K562 (cell line): ENCODE measurements around the gene BIRC5. TPM values are rescaled to one million over a fixed set of nuclear protein-coding genes. Genes with fewer than 3 reads are reported as not detected.

ENCODE experiments used
- BDP1 ChIP-seq: IDR thresholded peaks from 3 replicates; pipeline ENCODE4 v1.6.1; 2011; ENCODE audit not compliant: insufficient read length, insufficient read depth
- BHLHE40 ChIP-seq: IDR thresholded peaks from 2 replicates; pipeline ENCODE4 v1.6.1; 2011; ENCODE audit warnings: low read length, improper control_type of control experiment
- CXXC5 ChIP-seq: fragments of 250-450 bp; sonication (Bioruptor Pico); IDR thresholded peaks from 2 replicates; pipeline ENCODE4 v1.8.0; 2022; ENCODE audit warnings: inconsistent platforms, mild to moderate bottlenecking, moderate library complexity
- ELK3 ChIP-seq: fragments of 450-650 bp; formaldehyde crosslinking; IDR thresholded peaks from 2 replicates; pipeline ENCODE4 v1.4.0; 2020; ENCODE audit warnings: mild to moderate bottlenecking
- HOMEZ ChIP-seq: fragments of 250-450 bp; sonication (Bioruptor Pico); IDR thresholded peaks from 2 replicates; pipeline ENCODE4 v1.4.0; 2020; ENCODE audit warnings: mild to moderate bottlenecking, moderate library complexity
- MTA3 ChIP-seq: fragments of 450-650 bp; formaldehyde crosslinking; IDR thresholded peaks from 2 replicates; pipeline ENCODE4 v1.6.1; 2017; ENCODE audit warnings: mild to moderate bottlenecking, borderline replicate concordance
- NFYB ChIP-seq: IDR thresholded peaks from 2 replicates; pipeline ENCODE4 v1.6.1; 2011; ENCODE audit warnings: mild to moderate bottlenecking, moderate library complexity; ENCODE audit not compliant: insufficient read length; ENCODE audit errors: extremely low read depth
- SMARCA5 ChIP-seq: fragments of 450-650 bp; IDR thresholded peaks from 2 replicates; pipeline ENCODE4 v1.6.1; 2016
- SRSF9 ChIP-seq: fragments of 200-400 bp; formaldehyde crosslinking; IDR thresholded peaks from 2 replicates; pipeline ENCODE4 v1.6.1; 2017; ENCODE audit warnings: low read depth, low read length, borderline replicate concordance
- TAF7 ChIP-seq: fragments of 450-650 bp; IDR thresholded peaks from 2 replicates; pipeline ENCODE4 v1.6.1; 2016; ENCODE audit warnings: missing genetic modification characterization, missing compliant biosample characterization
- TFAM ChIP-seq: fragments of 250-450 bp; sonication (Bioruptor Pico); conservative IDR thresholded peaks from 2 replicates; pipeline ENCODE4 v1.5.0; 2021; ENCODE audit warnings: mild to moderate bottlenecking, moderate library complexity
- TSHZ1 ChIP-seq: fragments of 250-450 bp; sonication (Bioruptor Pico); IDR thresholded peaks from 2 replicates; pipeline ENCODE4 v1.4.0; 2020; ENCODE audit warnings: mild to moderate bottlenecking, moderate library complexity
- YY1 ChIP-seq, 3 experiments: IDR thresholded peaks; 2 replicates each; pipeline ENCODE4 v1.6.1; 2011; ENCODE audit warnings: low read length in 2 of 3, mild to moderate bottlenecking in 2 of 3, moderate library complexity in 2 of 3, borderline replicate concordance in 1 of 3, control low read depth in 1 of 3, low read depth in 1 of 3; ENCODE audit not compliant: insufficient read depth in 3 of 3, insufficient replicate concordance in 2 of 3, control insufficient read depth in 1 of 3, insufficient read length in 1 of 3; ENCODE audit errors: extremely low read depth in 1 of 3
- ZBTB5 ChIP-seq: fragments of 450-650 bp; IDR thresholded peaks from 2 replicates; pipeline ENCODE4 v1.6.1; 2017; ENCODE audit warnings: antibody characterized with exemption
- ZFP30 ChIP-seq: fragments of 250-450 bp; sonication (Bioruptor Pico); IDR thresholded peaks from 2 replicates; pipeline ENCODE4 v1.8.0; 2022; ENCODE audit warnings: moderate library complexity, mild to moderate bottlenecking, inconsistent platforms, borderline replicate concordance
- ZNF551 ChIP-seq: fragments of 250-450 bp; sonication (Bioruptor Pico); IDR thresholded peaks from 2 replicates; pipeline ENCODE4 v1.5.0; 2021; ENCODE audit warnings: mild to moderate bottlenecking, moderate library complexity
- ZSCAN32 ChIP-seq: fragments of 450-650 bp; formaldehyde crosslinking; IDR thresholded peaks from 2 replicates; pipeline ENCODE4 v1.4.0; 2020; ENCODE audit warnings: mild to moderate bottlenecking, moderate library complexity
- polyA plus RNA-seq, 8 experiments: library from polyadenylated mRNA; depleted of rRNA in 4 of 8; stranded (reverse) in 5 of 8; unstranded in 3 of 8; fragments of >200 nt; fragmentation: Nextera tagmentation in 2 of 8; fragmentation: Illumina TruSeq in 1 of 8; extraction: Ambion mirVana in 2 of 8; extraction: Trizol in 1 of 8; gene quantifications; 2 replicates each; pipeline versions ENCODE4 v1.2.1 to v1.2.3, GENCODE V29; 2011 to 2014; ENCODE audit warnings: inconsistent platforms in 1 of 8, missing spikeins in 1 of 8
- total RNA-seq, 7 experiments: library from RNA; depleted of rRNA in 6 of 7; stranded (reverse); fragments of >200 nt in 6 of 7; fragmentation: Illumina TruSeq in 2 of 7; extraction: Trizol in 2 of 7; gene quantifications; 2 replicates each; pipeline versions ENCODE4 v1.2.1 to v1.2.3, GENCODE V29; 2011 to 2021; ENCODE audit warnings: low replicate concordance in 1 of 7

BIRC5 gene
- total and polyA plus RNA-seq, 9 of the 15 experiments (the other 6 are each of a cell fraction or from before 2014, with no cell fraction given) = 64.4 to 140 (median 101) TPM

- no peak for TF ChIP-seq HOMEZ
- no peak for TF ChIP-seq SMARCA5
- no peak for TF ChIP-seq TFAM (CRISPR knock-in tag)
- no peak for TF ChIP-seq TAF7
- no peak for TF ChIP-seq NFYB
- no peak for TF ChIP-seq TSHZ1 (CRISPR knock-in tag)
- peak; percentile 30; the same call in 1 of the 2 replicates for TF ChIP-seq BHLHE40
- peak; percentile 63 for TF ChIP-seq CXXC5 (CRISPR knock-in tag)
- no peak for TF ChIP-seq BDP1
- no peak for TF ChIP-seq ZBTB5
- TF ChIP-seq ZSCAN32 (CRISPR knock-in tag) = no peak
- TF ChIP-seq ZNF551 (CRISPR knock-in tag) = no peak
- TF ChIP-seq MTA3 = no peak
- no peak for TF ChIP-seq ELK3 (CRISPR knock-in tag)
- no peak for TF ChIP-seq ZFP30 (CRISPR knock-in tag)
- TF ChIP-seq YY1 (IDR thresholded peaks at IDR 0.05; ENCODE audit: borderline replicate concordance in 1 of 3, control insufficient read depth in 1 of 3, extremely low read depth in 1 of 3, insufficient read depth in 3 of 3, insufficient read length in 1 of 3, insufficient replicate concordance in 2 of 3, low read depth in 1 of 3, low read length in 2 of 3) = peak in 2 of 3 experiments; percentile 54 to 69
- no peak for TF ChIP-seq SRSF9
Observed at GRCh38 chr17:78250891-78251772, 37.1 kb downstream of the BIRC5 start (continued).
